ENCODE measurements around the gene CDKN2B-AS1.
A peak's percentile ranks its signal among the peaks of the same experiment; 100 is the strongest.
"Not testable (repeated sequence)": the region's sequence is repeated elsewhere in the genome, so short reads cannot be mapped to it uniquely, and the experiment has no call there.

The CDKN2B-AS1 gene

DNA sequence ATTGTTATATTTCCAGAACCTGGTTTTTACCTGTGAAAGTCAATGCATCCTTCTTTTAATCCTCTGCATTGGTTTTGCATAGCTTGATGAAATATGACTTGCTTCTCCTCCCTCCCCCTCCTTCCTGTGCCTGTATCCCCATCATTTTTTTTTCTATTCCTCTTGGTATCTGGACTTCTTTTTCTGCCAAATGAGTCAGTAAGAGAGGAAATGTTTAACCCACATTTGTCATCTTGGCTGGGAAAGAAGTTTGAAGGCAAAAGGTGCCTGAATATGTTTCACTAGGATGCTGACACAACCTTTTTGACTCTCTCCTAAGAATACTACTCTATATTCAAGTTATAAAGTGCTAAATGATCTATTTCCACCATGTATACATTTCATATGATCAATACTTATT lies 50.0 kb downstream of the CDKN2B-AS1 start:
- DNase-seq (ENCODE audit: low spot score): no peak

- no peak for DNase-seq (ENCODE audit: low spot score)
Measured at GRCh38 chr9:22045423-22045822, 50.8 kb downstream of the CDKN2B-AS1 start.

GRCh38 chr9:22046243-22046885 lies 51.8 kb downstream of the CDKN2B-AS1 start:
- no peak for DNase-seq (ENCODE audit: low spot score)

GRCh38 chr9:22047596-22047995 lies 53.0 kb downstream of the CDKN2B-AS1 start:
- no peak for DNase-seq (ENCODE audit: low spot score)

GRCh38 chr9:22049411-22049810 lies 54.8 kb downstream of the CDKN2B-AS1 start:
- DNase-seq (ENCODE audit: low spot score): no peak

DNA sequence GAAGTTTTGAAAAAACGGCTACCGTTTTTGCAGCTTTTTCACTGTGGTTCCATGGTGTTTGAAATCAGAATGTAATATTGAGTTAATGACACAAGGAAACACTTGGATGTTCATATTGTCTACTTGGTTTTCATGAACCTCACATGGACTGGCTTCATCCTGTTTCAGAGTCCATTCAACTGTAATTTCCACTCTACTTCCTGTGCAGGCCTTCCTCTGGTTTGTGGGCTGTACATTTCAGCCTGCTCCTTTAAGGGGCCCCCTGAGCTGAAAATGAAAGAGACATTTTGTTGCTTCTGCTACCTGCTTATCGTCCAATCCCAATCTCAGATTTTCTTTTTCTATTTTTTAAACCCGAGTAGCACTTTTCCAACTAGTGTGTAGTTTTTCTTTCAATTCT lies 56.3 kb downstream of the CDKN2B-AS1 start:
- peak; percentile 9 for DNase-seq (ENCODE audit: low spot score)

- no peak for DNase-seq (ENCODE audit: low spot score)
Measured at GRCh38 chr9:22052376-22052945, 57.9 kb downstream of the CDKN2B-AS1 start.

GRCh38 chr9:22053178-22053577 lies 58.6 kb downstream of the CDKN2B-AS1 start:
- DNase-seq (ENCODE audit: low spot score): no peak

- no peak for DNase-seq (ENCODE audit: low spot score)
Measured at GRCh38 chr9:22054076-22054475, 59.5 kb downstream of the CDKN2B-AS1 start.

DNA sequence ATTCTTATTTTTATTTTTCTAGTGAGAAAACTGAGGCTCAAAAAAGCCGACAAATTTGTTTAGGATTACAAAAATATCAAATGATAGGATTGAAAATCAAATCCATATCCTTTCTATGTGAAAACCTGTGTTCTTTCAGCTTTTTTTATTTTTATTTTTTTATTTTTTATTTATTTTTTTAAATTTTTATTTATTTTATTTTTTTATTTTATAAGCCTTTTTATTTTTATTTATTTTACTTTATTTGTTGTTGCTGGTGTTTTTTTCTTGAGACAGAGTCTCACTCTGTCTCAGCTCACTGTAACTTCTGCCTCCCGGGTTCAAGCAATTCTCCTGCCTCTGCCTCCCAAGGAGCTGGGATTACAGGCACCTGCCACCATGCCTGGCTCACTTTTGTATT lies 59.9 kb downstream of the CDKN2B-AS1 start:
- DNase-seq (ENCODE audit: low spot score): no peak

DNA sequence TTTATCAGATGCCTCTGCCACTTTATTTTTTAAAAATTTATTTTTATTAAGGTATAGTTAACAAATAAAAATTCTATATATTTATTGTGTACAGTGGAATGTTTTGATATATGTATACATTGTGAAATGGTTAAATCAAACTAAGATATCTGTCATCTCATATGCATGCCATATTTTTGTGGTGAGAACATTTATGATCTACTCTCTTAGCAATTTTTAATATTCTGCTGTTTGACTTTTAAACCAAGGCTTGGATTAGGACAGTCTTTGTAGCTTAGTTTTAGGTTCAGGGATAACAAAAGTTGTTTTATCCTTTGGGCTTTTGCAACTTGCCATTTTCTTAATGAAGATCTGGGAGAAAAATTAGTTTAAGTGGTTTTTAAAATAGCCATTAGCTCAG lies 60.5 kb downstream of the CDKN2B-AS1 start:
- no peak for DNase-seq (ENCODE audit: low spot score)

- DNase-seq (ENCODE audit: low spot score): no peak
Measured at GRCh38 chr9:22056402-22056801, 61.8 kb downstream of the CDKN2B-AS1 start.

DNA sequence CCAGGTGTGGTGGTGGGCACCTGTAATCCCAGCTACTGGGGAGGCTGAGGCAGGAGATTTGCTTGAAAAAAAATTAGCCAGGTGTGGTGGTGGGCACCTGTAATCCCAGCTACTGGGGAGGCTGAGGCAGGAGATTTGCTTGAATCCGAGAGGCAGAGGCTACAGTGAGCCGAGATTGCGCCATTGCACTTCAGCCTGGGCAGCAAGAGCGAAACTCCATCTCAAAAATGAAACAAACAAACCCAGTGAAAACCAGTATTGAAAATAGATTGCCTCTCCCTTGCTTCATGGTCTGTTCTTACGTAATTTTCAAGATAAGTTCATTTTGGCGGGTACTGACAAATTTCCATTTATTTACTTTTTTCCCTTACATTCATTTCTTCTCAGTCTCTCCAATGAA lies 63.4 kb downstream of the CDKN2B-AS1 start:
- DNase-seq (ENCODE audit: low spot score): not testable (repeated sequence)

DNA sequence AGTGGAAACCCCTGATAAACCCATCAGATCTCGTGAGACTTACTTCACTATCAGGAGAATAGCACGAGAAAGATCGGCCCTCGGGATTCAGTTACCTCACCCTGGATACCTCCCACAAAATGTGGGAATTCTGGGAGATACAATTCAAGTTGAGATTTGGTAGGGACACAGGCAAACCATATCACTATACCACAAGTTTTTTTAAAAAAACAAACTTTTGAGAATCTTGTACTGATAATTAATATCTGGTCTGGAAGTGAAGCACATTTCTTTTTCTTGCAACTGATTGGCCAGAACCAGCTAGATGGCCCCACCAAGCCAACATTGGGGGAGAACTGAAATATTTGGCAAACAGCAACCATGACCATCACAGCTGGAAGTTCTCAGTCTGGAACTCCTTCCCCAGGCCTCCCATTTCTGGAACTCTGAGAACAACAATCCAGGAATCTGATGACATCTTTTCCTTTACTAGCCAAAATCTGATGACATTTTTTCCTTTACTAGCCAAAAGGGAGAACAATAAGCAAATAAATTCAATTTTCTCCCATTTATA lies 66.3 kb downstream of the CDKN2B-AS1 start:
- DNase-seq (ENCODE audit: low spot score): no peak

- DNase-seq (ENCODE audit: low spot score): no peak
Measured at GRCh38 chr9:22064957-22065356, 70.4 kb downstream of the CDKN2B-AS1 start.

DNA sequence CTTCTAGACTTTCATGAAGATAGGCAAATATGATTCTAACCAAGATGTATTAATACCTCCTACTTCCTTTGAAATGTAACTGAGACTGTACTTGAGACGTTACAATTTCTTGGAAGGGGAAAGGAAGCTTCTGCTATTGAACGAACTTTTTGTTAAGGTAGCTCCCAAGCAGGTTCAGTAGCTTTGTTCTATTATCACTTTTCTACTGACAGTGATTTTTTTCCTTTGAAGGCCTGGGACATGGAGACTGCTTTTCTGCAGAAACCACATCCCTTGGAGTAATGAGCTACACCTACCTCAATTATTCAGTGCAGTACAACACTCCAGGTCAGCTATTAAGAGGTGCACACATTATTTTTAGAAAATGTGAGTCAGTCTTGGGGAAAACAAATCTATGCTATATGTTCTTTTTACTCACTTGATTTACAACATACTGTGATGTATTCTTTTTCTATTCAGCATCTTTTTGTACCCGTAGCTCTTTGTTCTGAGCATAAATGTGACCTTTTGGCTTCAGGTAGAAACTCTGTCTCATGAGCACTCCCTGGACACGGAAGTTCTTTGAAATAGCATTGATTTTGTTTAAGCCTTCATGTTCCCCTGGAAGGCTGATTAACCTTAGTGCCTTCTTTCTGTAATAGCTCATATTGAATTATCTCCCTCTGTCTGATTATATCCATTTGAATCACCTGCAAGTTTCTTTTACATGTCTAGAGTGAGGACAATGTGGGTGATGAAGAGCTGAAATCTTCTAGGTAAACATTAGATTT lies 71.0 kb downstream of the CDKN2B-AS1 start:
- no peak for DNase-seq (ENCODE audit: low spot score)

GRCh38 chr9:22067196-22067595 lies 72.6 kb downstream of the CDKN2B-AS1 start:
- no peak for DNase-seq (ENCODE audit: low spot score)

DNA sequence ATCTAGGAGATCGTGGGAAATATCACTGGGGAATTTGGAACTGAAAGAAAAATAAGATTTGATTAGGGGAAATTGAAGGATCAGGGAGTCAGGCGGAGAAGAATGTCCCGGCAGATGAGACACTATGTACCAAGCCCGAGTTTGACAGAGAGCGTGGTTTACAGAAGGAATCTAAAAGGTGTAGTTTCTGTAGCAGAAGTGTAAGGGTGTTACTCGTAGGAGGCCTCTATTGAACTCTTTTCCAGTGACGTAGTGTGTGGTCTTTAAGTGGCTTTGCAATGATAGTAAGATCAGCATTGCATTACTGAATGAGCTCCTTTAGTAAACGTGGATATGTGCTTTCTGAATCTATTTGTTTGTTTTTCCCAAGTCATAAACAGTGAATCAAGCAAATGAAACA lies 73.8 kb downstream of the CDKN2B-AS1 start:
- DNase-seq (ENCODE audit: low spot score): no peak

- DNase-seq (ENCODE audit: low spot score): no peak
Measured at GRCh38 chr9:22073349-22073748, 78.8 kb downstream of the CDKN2B-AS1 start.

- DNase-seq (ENCODE audit: low spot score): no peak
Measured at GRCh38 chr9:22078081-22078480, 83.5 kb downstream of the CDKN2B-AS1 start.

DNA sequence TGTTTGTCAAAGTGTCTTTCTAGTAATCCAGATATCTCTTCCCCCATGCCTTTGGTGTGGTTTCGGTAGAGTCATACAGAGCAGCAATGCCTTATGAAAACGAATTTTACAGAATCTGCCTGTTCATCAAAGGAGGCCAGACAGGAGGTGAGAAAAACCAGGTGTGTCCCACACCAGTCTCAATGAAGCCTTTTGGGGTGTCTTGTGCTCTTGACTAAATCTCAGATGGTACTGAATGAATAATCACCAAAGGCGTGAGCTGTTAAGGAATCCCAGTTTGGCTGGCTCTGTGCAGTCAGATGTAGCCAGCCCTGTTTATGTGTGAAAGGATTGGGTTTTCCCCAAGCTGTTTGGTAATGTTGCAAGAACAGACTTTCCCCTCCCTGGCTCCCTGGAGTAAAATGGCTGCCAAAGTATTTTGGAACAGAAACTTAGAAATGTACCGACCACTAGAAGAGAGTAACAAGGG lies 85.3 kb downstream of the CDKN2B-AS1 start:
- DNase-seq (ENCODE audit: low spot score): peak; percentile 26

- DNase-seq (ENCODE audit: low spot score): no peak
Measured at GRCh38 chr9:22084336-22085035, 89.9 kb downstream of the CDKN2B-AS1 start.

All from CD4-positive, alpha-beta T cell treated with Interleukin-6 at 100 ng/mL for 8 hours (primary cell).